CD4-positive, alpha-beta T cell (primary cell): ENCODE data around the gene TRABD2B. TPM values are rescaled to one million over a fixed set of nuclear protein-coding genes. Genes with fewer than 3 reads are reported as not detected.

Experiments used
- ATAC-seq: fragments of 200-7000 bp; cut with Tn5 transposase; one replicate; pipeline ENCODE4 v1.10.0; 2022; ENCODE audit warnings: mild to moderate bottlenecking; ENCODE audit not compliant: poor library complexity
- CTCF ChIA-PET: fragments of 350-600 bp; sonication (Branson Sonifier 250); formaldehyde crosslinking; loops from one replicate; lab custom pipeline; 2021; ENCODE audit warnings: antibody characterized with exemption, inconsistent platforms; lab: Charles Lee
- POLR2A ChIA-PET: fragments of 350-600 bp; sonication (Branson Sonifier 250); formaldehyde crosslinking; loops from one replicate; lab custom pipeline; 2021; ENCODE audit warnings: antibody characterized with exemption, inconsistent platforms; lab: Charles Lee
- DNase-seq, 14 experiments: peaks; one replicate each; pipeline ENCODE4 v3.0.0-alpha.2; 2013 to 2020; ENCODE audit warnings: mixed read lengths in 2 of 14
- H3K27ac ChIP-seq, 2 donors: one replicate each; pipeline versions ENCODE4 v1.5.1 to v1.7.0; 2013; ENCODE audit warnings: low read length in 2 of 2, low read depth in 1 of 2, mild to moderate bottlenecking in 1 of 2
- H3K27me3 ChIP-seq, 2 experiments: 1 replicate in 1 of 2; 2 replicates in 1 of 2; pipeline versions ENCODE4 v1.6.1 to v1.7.0; 2013; ENCODE audit warnings: low read length in 2 of 2, control low read depth in 1 of 2, mild to moderate bottlenecking in 1 of 2, moderate library complexity in 1 of 2; ENCODE audit not compliant: insufficient read depth in 2 of 2, control insufficient read depth in 1 of 2
- H3K36me3 ChIP-seq: one replicate; pipeline ENCODE4 v1.6.1; 2013; ENCODE audit warnings: low read length, control low read depth; ENCODE audit not compliant: insufficient read depth
- H3K4me1 ChIP-seq: one replicate; pipeline ENCODE4 v1.6.1; 2013; ENCODE audit warnings: low read length, control low read depth; ENCODE audit not compliant: insufficient read depth
- H3K4me3 ChIP-seq: one replicate; pipeline ENCODE4 v1.5.1; 2013; ENCODE audit warnings: mild to moderate bottlenecking, low read length, moderate library complexity
- H3K9me3 ChIP-seq, 2 experiments: 1 replicate in 1 of 2; 2 replicates in 1 of 2; pipeline versions ENCODE4 v1.6.1 to v1.7.0; 2013; ENCODE audit warnings: low read length in 2 of 2, mild to moderate bottlenecking in 2 of 2, control low read depth in 1 of 2, moderate library complexity in 1 of 2; ENCODE audit not compliant: control insufficient read depth in 1 of 2, insufficient read depth in 1 of 2
- H3K27ac Mint-ChIP-seq: one replicate; pipeline ENCODE4 v1.8.0; 2020; ENCODE audit warnings: mixed read lengths
- H3K27me3 Mint-ChIP-seq: one replicate; pipeline ENCODE4 v1.8.0; 2021; ENCODE audit warnings: mixed read lengths
- H3K36me3 Mint-ChIP-seq: one replicate; pipeline ENCODE4 v1.8.0; 2021; ENCODE audit warnings: low read depth, mixed read lengths
- H3K4me1 Mint-ChIP-seq: one replicate; pipeline ENCODE4 v1.8.0; 2021; ENCODE audit warnings: low read depth, mixed read lengths
- H3K4me3 Mint-ChIP-seq: one replicate; pipeline ENCODE4 v1.8.0; 2020; ENCODE audit warnings: mild to moderate bottlenecking, mixed read lengths
- H3K9me3 Mint-ChIP-seq: one replicate; pipeline ENCODE4 v1.8.0; 2020; ENCODE audit warnings: mixed read lengths
- intact Hi-C, 2 experiments: fragments of 100-400 bp; cut with DNase I in 1 of 2; cut with micrococcal nuclease in 1 of 2; formaldehyde crosslinking; loops; one replicate each; pipeline versions ENCODE4 v1.15.1 to v1.9.0; 2023 to 2025; cut with DNase I, micrococcal nuclease
- total RNA-seq, 174 experiments: library from RNA in 2 of 174; stranded (reverse) in 2 of 174; gene quantifications; one replicate each; pipeline ENCODE4 v1.2.3 and lab custom pipeline; 2021 to 2026
- TF ChIP-seq, protein P1 (sequence below): fragments of 200-600 bp; IDR thresholded peaks from one replicate; pipeline ENCODE4 v1.8.0; 2022; ENCODE audit warnings: antibody characterized with exemption, mild to moderate bottlenecking

TRABD2B gene
- total RNA-seq, 2 experiments from 2014 or later: not detected

DNA sequence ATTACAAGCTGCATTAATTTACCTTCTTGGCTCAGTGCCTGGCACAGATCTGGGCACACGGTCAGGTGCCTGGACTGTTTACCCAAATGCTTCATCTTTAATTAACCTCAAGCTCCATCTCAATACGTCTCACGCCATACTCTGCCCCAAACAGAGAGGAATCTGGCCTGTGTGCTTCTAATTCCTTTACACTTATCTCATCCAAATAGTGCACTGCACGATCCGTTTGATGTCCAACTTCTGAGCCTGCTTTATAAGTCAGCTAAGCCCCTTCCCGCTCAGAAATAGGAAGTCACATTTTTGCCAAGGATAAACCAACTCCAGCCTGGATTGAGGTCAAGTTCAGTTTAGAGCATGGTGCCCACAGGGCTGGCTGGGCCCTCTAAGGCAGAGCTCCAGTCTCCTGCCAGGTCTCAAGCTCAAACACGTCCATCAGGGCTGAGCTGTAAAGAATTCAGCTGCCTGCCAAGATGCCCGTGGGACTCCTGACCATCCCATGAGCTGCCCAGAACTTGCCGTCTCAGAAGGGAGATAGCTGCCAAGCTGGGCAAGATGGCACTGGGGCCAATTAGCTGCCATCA, 233.5 kb downstream of the TRABD2B start:
- no peak for DNase-seq
- Mint-ChIP-seq H3K4me3 (no peak overlapping the region), H3K27ac (no peak overlapping the region), H3K9me3 (no peaks in the 10 kb centered on the region), H3K36me3 (no peaks in the 10 kb centered on the region), H3K4me1 (no peaks in the 10 kb centered on the region), H3K27me3 (peaks cover 23% of the 10 kb centered on the region)
- Histone ChIP-seq H3K27me3 (no peaks in the 10 kb centered on the region), H3K4me3 (no peak overlapping the region), H3K27ac (no peak overlapping the region), H3K9me3 (no peaks in the 10 kb centered on the region), H3K36me3 (no peaks in the 10 kb centered on the region), H3K4me1 (no peaks in the 10 kb centered on the region)
- intact Hi-C loops: no loop called here
- ChIA-PET CTCF (no interaction called here), POLR2A (no interaction called here)
- TF ChIP-seq, protein P1, sequence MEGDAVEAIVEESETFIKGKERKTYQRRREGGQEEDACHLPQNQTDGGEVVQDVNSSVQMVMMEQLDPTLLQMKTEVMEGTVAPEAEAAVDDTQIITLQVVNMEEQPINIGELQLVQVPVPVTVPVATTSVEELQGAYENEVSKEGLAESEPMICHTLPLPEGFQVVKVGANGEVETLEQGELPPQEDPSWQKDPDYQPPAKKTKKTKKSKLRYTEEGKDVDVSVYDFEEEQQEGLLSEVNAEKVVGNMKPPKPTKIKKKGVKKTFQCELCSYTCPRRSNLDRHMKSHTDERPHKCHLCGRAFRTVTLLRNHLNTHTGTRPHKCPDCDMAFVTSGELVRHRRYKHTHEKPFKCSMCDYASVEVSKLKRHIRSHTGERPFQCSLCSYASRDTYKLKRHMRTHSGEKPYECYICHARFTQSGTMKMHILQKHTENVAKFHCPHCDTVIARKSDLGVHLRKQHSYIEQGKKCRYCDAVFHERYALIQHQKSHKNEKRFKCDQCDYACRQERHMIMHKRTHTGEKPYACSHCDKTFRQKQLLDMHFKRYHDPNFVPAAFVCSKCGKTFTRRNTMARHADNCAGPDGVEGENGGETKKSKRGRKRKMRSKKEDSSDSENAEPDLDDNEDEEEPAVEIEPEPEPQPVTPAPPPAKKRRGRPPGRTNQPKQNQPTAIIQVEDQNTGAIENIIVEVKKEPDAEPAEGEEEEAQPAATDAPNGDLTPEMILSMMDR: no peak
- no peak for ATAC-seq

DNA sequence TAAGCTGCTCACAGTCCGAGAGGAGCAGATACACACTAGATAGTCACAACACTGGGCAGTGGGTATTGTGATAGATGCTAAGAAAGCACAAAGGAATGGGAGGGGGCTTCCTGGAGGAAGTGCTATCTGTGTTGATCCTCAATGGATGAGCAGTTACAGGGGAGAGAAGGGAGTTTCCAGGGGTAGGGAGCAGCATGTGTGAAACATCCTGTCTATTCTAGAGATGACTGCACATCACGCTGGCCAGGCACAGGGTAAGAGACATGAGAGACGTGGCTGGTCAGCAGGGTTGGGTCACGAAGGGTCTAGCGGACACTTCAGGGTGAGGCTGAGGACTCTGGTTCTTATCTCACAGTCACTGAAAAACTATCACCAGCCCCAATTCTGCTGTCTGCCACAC, 235.2 kb downstream of the TRABD2B start:
- Histone ChIP-seq H3K9me3 (no peaks in the 10 kb centered on the region), H3K27me3 (no peaks in the 10 kb centered on the region), H3K36me3 (no peaks in the 10 kb centered on the region), H3K27ac (no peak overlapping the region), H3K4me1 (no peaks in the 10 kb centered on the region), H3K4me3 (no peak overlapping the region)
- H3K27me3 Mint-ChIP-seq: peaks cover 30% of the 10 kb centered on the region
- CTCF ChIA-PET: no interaction called here
- H3K9me3 Mint-ChIP-seq: no peaks in the 10 kb centered on the region
- intact Hi-C loops: no loop called here
- TF ChIP-seq, protein P1: no peak
- H3K36me3 Mint-ChIP-seq: no peaks in the 10 kb centered on the region
- no peak overlapping the region for H3K27ac Mint-ChIP-seq
- DNase-seq (no peak), ATAC-seq (no peak)
- POLR2A ChIA-PET: no interaction called here
- no peaks in the 10 kb centered on the region for H3K4me1 Mint-ChIP-seq
- H3K4me3 Mint-ChIP-seq: no peak overlapping the region

DNA sequence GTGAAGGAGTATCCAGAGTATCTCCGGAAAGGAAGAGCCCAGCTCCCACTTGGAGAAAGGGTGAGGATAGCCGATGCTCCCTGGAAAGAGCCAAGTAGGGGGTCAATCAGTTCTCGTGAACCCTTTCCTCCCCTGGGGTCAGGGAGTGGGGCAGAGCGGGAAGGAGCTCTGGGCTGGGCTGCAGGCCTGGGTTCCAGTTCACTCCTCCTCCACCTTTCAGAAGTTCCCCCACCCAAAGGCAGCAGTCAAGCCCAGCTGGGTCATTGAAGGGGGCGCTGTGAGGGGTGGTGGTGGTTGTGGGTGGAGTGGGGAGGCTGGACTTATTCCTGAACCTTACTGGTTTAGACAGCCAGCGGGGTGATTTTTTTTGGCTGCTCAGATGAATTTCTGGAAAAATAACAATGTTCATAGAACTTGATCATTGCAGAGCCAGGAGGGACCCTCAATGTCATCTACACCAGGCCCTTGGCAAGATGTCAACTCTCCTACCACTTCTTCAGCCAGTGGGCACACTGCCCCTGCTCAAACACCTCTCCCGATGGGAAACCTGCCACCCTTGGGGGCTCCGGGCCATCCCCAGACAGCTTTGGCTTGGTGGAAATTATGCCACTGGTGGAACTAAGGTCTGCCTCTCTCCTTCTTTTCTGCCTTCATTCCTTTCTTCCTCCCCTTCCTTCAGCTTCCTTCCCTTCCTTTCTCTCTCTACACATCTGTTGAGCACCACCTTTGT, 235.8 kb downstream of the TRABD2B start:
- Histone ChIP-seq H3K4me3 (no peak overlapping the region), H3K27me3 (no peaks in the 10 kb centered on the region), H3K9me3 (no peaks in the 10 kb centered on the region), H3K27ac (no peak overlapping the region), H3K36me3 (no peaks in the 10 kb centered on the region), H3K4me1 (no peaks in the 10 kb centered on the region)
- intact Hi-C loops: no loop called here
- no peaks in the 10 kb centered on the region for H3K4me1 Mint-ChIP-seq
- POLR2A ChIA-PET: no interaction called here
- H3K9me3 Mint-ChIP-seq: no peaks in the 10 kb centered on the region
- H3K36me3 Mint-ChIP-seq: no peaks in the 10 kb centered on the region
- no peak overlapping the region for H3K4me3 Mint-ChIP-seq
- CTCF ChIA-PET: no interaction called here
- no peak for ATAC-seq
- no peak overlapping the region for H3K27ac Mint-ChIP-seq
- TF ChIP-seq, protein P1: no peak
- peaks cover 29% of the 10 kb centered on the region for H3K27me3 Mint-ChIP-seq
- no peak for DNase-seq
